Suprapubic skin (tissue), 4 donors: ENCODE measurements around the gene IPO5. TPM values are rescaled to one million over a fixed set of nuclear protein-coding genes. Genes with fewer than 3 reads are reported as not detected.

Experiments
- DNase-seq, 2 donors: peaks; one replicate each; pipeline ENCODE4 v3.0.0-alpha.2; 2019; ENCODE audit warnings: low spot score in 2 of 2
- H3K27ac ChIP-seq: fragments of 200-600 bp; sonication (generic); one replicate; pipeline ENCODE4 v1.5.1; 2019
- H3K27me3 ChIP-seq: fragments of 200-600 bp; sonication (generic); one replicate; pipeline ENCODE4 v1.5.1; 2019
- H3K36me3 ChIP-seq: fragments of 200-600 bp; sonication (generic); one replicate; pipeline ENCODE4 v1.5.1; 2019
- H3K4me1 ChIP-seq: fragments of 200-600 bp; sonication (generic); one replicate; pipeline ENCODE4 v1.5.1; 2019
- H3K4me3 ChIP-seq: fragments of 200-600 bp; sonication (generic); one replicate; pipeline ENCODE4 v1.5.1; 2019; ENCODE audit warnings: mild to moderate bottlenecking
- H3K9me3 ChIP-seq: fragments of 200-600 bp; sonication (generic); one replicate; pipeline ENCODE4 v1.5.1; 2019
- CTCF ChIP-seq, 2 donors: fragments of 200-600 bp in 1 of 2; fragments of 450-650 bp in 1 of 2; sonication (generic) in 1 of 2; IDR thresholded peaks; one replicate each; pipeline ENCODE4 v1.5.1; 2016 to 2019; ENCODE audit warnings: antibody characterized with exemption in 2 of 2, mild to moderate bottlenecking in 1 of 2, moderate library complexity in 1 of 2
- EP300 ChIP-seq: sonication (generic); formaldehyde crosslinking; IDR thresholded peaks from one replicate; pipeline ENCODE4 v1.6.1; 2017; ENCODE audit warnings: antibody characterized with exemption
- POLR2A ChIP-seq, 2 donors: fragments of 450-650 bp; IDR thresholded peaks; one replicate each; pipeline ENCODE4 v1.6.1; 2017; ENCODE audit warnings: antibody characterized with exemption in 2 of 2, mild to moderate bottlenecking in 2 of 2, moderate library complexity in 2 of 2
- POLR2AphosphoS5 ChIP-seq, 3 donors: sonication (generic); formaldehyde crosslinking; IDR thresholded peaks; one replicate each; pipeline ENCODE4 v1.6.1; 2017; ENCODE audit warnings: antibody characterized with exemption in 3 of 3
- WGBS: methylation state at CpG from one replicate; pipeline ENCODE4 v1.1.5; 2018; 5-methylcytosine and 5-hydroxymethylcytosine counted together
- total RNA-seq, 4 donors: library from RNA; depleted of rRNA; stranded (reverse); fragments of >200 nt; gene quantifications; one replicate each; pipeline ENCODE4 v1.1.0, GENCODE V29; 2016

Gene IPO5
- total RNA-seq, 4 donors from 2014 or later: 78.8 to 93.8 (median 82.4) TPM

- Histone ChIP-seq H3K27ac (no peak overlapping the region), H3K4me3 (no peak overlapping the region), H3K36me3 (no peaks in the 10 kb centered on the region), H3K9me3 (no peaks in the 10 kb centered on the region), H3K4me1 (no peaks in the 10 kb centered on the region), H3K27me3 (peaks cover 2% of the 10 kb centered on the region)
- TF ChIP-seq POLR2AphosphoS5 (IDR thresholded peaks at IDR 0.05): no peak
- no peak for TF ChIP-seq CTCF (IDR thresholded peaks at IDR 0.05)
- no peak for TF ChIP-seq EP300
- TF ChIP-seq POLR2A (IDR thresholded peaks at IDR 0.05): no peak
- 69% methylated on average over 6 of the region's 6 CpGs for WGBS
- DNase-seq: no peak
Observed at GRCh38 chr13:98050041-98050466, 96.6 kb downstream of the IPO5 start.

GRCh38 chr13:98052412-98052811 is 98.9 kb downstream of the IPO5 start:
- H3K36me3 ChIP-seq: no peaks in the 10 kb centered on the region
- H3K4me3 ChIP-seq: no peak overlapping the region
- DNase-seq: no peak
- H3K27ac ChIP-seq: no peak overlapping the region
- H3K9me3 ChIP-seq: no peaks in the 10 kb centered on the region
- no peaks in the 10 kb centered on the region for H3K4me1 ChIP-seq
- no peak for TF ChIP-seq POLR2AphosphoS5 (IDR thresholded peaks at IDR 0.05)
- no peak for TF ChIP-seq CTCF (IDR thresholded peaks at IDR 0.05)
- TF ChIP-seq EP300: no peak
- TF ChIP-seq POLR2A (IDR thresholded peaks at IDR 0.05): no peak
- WGBS: 94% methylated on average over 6 of the region's 6 CpGs
- H3K27me3 ChIP-seq: peaks cover 6% of the 10 kb centered on the region

- H3K27ac ChIP-seq: no peak overlapping the region
- H3K4me1 ChIP-seq: no peaks in the 10 kb centered on the region
- DNase-seq: no peak
- H3K9me3 ChIP-seq: no peaks in the 10 kb centered on the region
- H3K36me3 ChIP-seq: no peaks in the 10 kb centered on the region
- TF ChIP-seq POLR2A (IDR thresholded peaks at IDR 0.05): no peak
- no peak for TF ChIP-seq EP300
- TF ChIP-seq POLR2AphosphoS5 (IDR thresholded peaks at IDR 0.05): no peak
- TF ChIP-seq CTCF (IDR thresholded peaks at IDR 0.05): no peak
- 80% methylated on average over 6 of the region's 6 CpGs for WGBS
- H3K27me3 ChIP-seq: peaks cover 6% of the 10 kb centered on the region
- no peak overlapping the region for H3K4me3 ChIP-seq
Observed at GRCh38 chr13:98054301-98054700, 100.8 kb downstream of the IPO5 start.

GRCh38 chr13:98055623-98056022 is 102.1 kb downstream of the IPO5 start:
- DNase-seq: no peak
- Histone ChIP-seq H3K36me3 (no peaks in the 10 kb centered on the region), H3K9me3 (no peaks in the 10 kb centered on the region), H3K27me3 (peaks cover 6% of the 10 kb centered on the region), H3K4me3 (no peak overlapping the region), H3K27ac (no peak overlapping the region), H3K4me1 (no peaks in the 10 kb centered on the region)
- WGBS: 88% methylated on average over 6 of the region's 6 CpGs
- TF ChIP-seq POLR2A (IDR thresholded peaks at IDR 0.05) (no peak), POLR2AphosphoS5 (IDR thresholded peaks at IDR 0.05) (no peak), CTCF (IDR thresholded peaks at IDR 0.05) (no peak), EP300 (no peak)

- no peaks in the 10 kb centered on the region for H3K36me3 ChIP-seq
- 89% methylated on average over 11 of the region's 11 CpGs for WGBS
Observed at GRCh38 chr13:98056839-98057410, 103.5 kb downstream of the IPO5 start.

More at GRCh38 chr13:98056839-98057410, 103.5 kb downstream of the IPO5 start:
- TF ChIP-seq EP300 (no peak), POLR2A (IDR thresholded peaks at IDR 0.05) (no peak), POLR2AphosphoS5 (IDR thresholded peaks at IDR 0.05) (no peak)
- DNase-seq: no peak
- H3K4me1 ChIP-seq: no peaks in the 10 kb centered on the region
- H3K27me3 ChIP-seq: peaks cover 6% of the 10 kb centered on the region
- no peak overlapping the region for H3K27ac ChIP-seq
- H3K4me3 ChIP-seq: no peak overlapping the region
- H3K9me3 ChIP-seq: no peaks in the 10 kb centered on the region
